DND-41 (cell line): Measurements from ENCODE around the gene FHIT.

Source experiments
- CTCF ChIP-seq: IDR thresholded peaks from 2 replicates; pipeline ENCODE4 v1.5.1; 2012; ENCODE audit warnings: borderline replicate concordance, low read length, moderate library complexity, mild to moderate bottlenecking; ENCODE audit not compliant: poor library complexity, severe bottlenecking; ENCODE audit errors: extremely low read depth
- EZH2 ChIP-seq: IDR thresholded peaks from 3 replicates; pipeline ENCODE4 v1.6.1; 2012; ENCODE audit warnings: borderline replicate concordance, low read depth, mild to moderate bottlenecking, moderate library complexity, low read length, inconsistent platforms; ENCODE audit not compliant: severe bottlenecking

- TF ChIP-seq CTCF, result no peak
- no peak for TF ChIP-seq EZH2
Observed at GRCh38 chr3:61231693-61232092, 19.6 kb downstream of the FHIT start.
